Measurements from ENCODE around the gene WDR19.
"Not testable (repeated sequence)": the region's sequence is repeated elsewhere in the genome, so short reads cannot be mapped to it uniquely, and the experiment has no call there.

Gene WDR19

GRCh38 chr4:39181905-39182638, at the start of gene WDR19:
WDR19 (plus strand) TSS chr4:39182529; CDS start chr4:39182558, 29 bp downstream.
- DNase-seq (ENCODE audit: low spot score) = peak; percentile 99

- DNase-seq (ENCODE audit: low spot score) = no peak
These were observed 48.7 kb upstream of the WDR19 start for GRCh38 chr4:39133623-39134022.

DNA sequence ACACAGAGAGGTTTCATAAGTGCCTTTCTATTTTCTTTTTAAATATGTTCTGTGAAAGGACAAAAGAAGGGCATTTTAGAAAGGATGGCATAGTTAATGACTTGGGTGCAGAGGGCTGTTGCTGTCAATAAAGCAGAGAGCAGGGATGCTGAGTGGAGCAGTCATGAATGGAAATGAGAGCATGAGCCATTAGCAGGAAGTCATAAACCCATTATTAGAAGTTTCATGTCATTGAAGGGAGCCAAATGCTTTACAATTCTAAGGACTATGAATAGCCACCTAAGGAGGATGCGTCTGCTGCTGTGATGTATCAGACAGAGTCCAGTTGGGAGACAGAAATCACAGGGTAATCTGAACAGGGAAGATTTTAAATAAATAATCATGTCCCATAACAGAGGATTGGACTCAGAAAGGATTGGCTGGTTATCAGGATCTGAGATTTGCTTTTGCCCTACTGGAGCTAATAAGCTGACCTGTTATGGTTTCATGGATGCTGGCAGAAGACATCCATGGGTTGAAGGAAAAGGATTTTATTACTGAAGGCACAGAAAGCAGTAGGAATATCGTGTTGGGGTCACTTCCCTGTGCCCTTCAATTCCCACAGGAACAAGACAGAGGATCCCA, 47.5 kb upstream of the WDR19 start:
- DNase-seq (ENCODE audit: low spot score) = no peak

GRCh38 chr4:39138227-39138626, 44.1 kb upstream of the WDR19 start:
- not testable (repeated sequence) for DNase-seq (ENCODE audit: low spot score)

DNA sequence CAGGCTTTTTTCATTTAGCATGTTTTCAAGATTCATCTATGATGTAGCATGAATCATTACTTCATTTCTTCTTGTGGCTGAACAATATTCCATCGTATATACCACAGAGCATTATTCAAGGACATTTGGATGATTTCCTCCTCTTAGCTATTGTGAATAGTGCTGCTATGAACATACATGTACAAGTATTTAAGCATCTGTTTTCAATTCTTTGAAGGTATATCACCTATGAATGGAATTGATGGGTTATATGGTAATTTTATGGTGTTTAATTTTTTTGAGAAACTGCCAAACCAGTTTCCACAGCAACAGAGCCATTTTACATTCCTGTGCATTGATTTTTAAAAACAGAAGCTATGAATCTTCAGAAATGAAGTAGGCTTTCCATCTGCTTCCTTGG, 36.1 kb upstream of the WDR19 start:
- no peak for DNase-seq (ENCODE audit: low spot score)

- DNase-seq (ENCODE audit: low spot score) = no peak
These were observed 28.3 kb upstream of the WDR19 start for GRCh38 chr4:39154009-39154408.

DNA sequence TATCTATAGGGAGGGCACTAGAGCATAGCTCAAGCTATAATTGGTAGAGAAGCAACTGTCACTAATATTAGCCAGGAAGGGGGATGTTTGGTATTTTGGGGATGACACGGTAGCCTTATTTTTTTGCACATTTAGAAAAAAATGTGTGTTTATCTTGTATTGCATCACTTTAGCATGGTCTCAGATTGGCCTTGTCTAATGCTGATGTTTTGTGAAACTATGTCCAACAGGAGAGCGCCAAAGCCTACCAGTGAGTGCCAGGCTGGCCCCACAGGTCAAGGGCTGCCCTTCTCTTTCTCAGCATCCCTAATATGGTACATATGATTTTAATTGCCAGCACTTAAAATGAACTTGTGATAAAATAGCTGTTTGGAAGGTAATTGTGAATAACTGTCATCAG, 24.8 kb upstream of the WDR19 start:
- DNase-seq (ENCODE audit: low spot score) = no peak

- DNase-seq (ENCODE audit: low spot score) = no peak
These were observed 16.2 kb upstream of the WDR19 start for GRCh38 chr4:39166177-39166576.

GRCh38 chr4:39166669-39167068, 15.7 kb upstream of the WDR19 start:
- DNase-seq (ENCODE audit: low spot score) = no peak

DNA sequence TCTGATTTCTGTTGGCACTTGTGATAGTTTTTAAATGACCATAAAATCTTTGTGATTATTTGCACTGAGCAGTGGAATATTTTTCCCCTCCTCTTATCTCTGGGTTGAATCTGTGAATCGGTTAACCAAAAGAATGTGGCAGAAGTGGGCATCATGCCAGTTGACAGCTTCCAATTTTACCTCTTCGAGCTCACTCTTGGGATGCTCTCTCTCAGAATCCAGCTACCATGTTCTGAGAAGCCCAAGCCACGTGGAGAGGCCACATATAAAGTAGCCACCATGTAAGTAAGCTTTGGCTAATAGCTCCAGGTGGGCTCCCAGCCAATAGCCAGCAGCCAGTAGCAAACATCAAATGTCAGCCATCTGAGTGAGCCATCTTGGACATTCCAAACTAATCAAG, 12.9 kb upstream of the WDR19 start:
- DNase-seq (ENCODE audit: low spot score) = no peak

DNA sequence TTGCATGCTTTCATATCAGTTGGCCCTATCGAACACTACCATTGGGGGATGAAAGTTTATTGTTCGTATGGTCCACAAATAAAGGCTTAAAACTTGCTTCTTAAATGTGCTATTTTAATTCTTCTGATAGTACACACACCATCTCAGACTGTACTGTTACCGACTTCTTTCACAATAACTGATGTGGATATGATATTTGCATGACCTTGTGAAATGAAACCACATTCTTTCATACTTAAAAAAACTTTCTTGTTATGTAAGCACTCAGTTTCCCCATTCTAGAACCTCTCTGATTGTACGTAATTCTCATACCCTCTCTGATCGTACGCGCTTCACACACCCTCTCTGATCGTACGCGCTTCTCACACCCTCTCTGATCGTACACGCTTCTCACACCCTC, 12.0 kb upstream of the WDR19 start:
- DNase-seq (ENCODE audit: low spot score) = no peak

- no peak for DNase-seq (ENCODE audit: low spot score)
These were observed 3.6 kb upstream of the WDR19 start for GRCh38 chr4:39178706-39179105.

DNA sequence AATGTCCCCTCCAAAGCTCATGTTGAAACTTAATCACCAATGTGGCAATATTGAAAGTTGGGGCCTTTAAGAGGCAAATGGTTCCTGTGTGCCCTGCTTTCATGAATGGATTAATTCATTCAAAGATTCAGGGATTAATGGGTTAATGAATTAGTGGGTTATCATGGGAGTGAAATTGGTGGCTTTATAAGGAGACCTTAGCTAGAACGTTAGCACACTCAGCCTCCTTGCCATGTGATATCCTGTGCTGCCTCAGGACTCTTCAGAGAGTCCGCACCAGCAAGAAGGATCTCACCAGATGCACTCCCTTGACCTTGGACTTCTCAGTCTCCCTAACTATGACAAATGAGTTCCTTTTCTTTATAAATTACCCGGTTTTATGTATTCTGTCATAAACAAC, 2.6 kb upstream of the WDR19 start:
- no peak for DNase-seq (ENCODE audit: low spot score)

DNA sequence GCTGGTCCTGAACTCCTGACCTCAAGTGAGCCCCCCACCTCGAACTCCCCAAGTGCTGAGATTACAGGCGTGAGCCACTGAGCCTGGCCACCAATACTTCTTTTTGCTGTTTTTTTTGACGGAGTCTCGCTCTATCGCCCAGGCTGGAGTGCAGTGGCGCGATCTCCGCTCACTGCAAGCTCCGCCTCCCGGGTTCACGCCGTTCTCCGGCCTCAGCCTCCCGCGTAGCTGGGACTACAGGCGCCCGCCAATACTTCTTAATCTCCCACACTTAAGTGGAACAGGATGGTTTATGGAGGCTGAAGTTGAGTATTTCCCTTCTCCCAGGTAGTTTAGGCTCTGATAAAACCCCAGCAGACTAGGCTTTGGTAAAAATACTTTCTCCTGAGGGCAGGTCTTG, 1.7 kb upstream of the WDR19 start:
- not testable (repeated sequence) for DNase-seq (ENCODE audit: low spot score)

DNA sequence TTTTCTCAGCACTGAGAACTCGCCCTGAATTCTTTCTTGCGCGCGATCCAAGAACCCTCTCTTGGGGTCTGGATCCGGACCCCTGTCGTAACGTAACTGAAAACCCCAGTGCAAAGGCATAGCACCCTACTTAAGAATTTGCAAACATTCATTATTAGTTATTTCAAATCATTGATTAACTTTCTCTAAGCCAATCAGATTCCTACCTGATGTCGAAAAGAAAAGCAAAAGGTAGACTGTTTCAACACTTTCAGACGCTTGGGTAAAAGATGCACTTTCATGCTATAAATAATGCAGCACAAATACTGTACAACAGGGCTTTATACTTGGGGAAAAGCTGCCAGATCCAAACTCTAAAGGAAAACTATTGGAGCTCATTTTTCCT, 817 bp upstream of the WDR19 start:
- DNase-seq (ENCODE audit: low spot score) = no peak

DNA sequence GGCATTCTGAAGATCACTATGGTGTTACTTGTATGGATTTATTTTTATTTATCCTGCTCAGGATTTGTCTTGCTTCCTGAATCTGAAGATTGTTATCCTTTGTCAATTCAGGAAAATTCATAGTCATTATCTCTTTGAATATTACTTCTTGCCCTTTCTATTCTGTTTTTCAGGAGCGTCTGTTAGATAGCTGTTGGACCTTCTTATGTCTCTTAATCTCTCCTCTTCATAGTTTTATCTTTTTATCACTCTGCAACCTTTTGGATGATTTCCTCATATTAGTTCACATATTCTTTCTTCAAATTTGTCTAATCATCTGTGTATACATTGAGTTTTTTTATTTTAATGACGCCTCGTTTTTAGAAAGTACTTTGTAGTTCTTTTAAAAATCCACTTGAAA, 19.6 kb downstream of the WDR19 start:
- DNase-seq (ENCODE audit: low spot score) = no peak

DNA sequence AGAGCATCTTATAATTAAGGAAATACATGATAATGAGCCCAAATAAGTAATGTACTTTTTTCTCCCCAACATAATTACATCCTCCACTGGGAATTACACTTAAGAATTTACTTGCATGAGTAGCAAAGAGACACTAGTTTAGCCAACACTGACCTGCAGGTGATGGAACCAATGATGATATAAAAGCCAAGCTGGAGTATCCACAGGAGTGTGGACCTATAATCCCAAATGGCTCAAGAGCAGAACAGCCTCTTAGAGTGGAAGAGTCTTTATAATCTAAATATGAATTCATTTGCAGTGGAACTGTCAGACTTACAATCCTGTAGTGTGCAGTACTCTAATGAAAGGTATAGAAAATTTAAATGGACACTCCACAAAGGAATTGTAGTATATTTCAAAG, 22.2 kb downstream of the WDR19 start:
- DNase-seq (ENCODE audit: low spot score) = no peak

- DNase-seq (ENCODE audit: low spot score) = no peak
These were observed 22.7 kb downstream of the WDR19 start for GRCh38 chr4:39205000-39205399.

- DNase-seq (ENCODE audit: low spot score) = no peak
These were observed 23.1 kb downstream of the WDR19 start for GRCh38 chr4:39205476-39205875.

- no peak for DNase-seq (ENCODE audit: low spot score)
These were observed 45.6 kb downstream of the WDR19 start for GRCh38 chr4:39227906-39228305.

DNA sequence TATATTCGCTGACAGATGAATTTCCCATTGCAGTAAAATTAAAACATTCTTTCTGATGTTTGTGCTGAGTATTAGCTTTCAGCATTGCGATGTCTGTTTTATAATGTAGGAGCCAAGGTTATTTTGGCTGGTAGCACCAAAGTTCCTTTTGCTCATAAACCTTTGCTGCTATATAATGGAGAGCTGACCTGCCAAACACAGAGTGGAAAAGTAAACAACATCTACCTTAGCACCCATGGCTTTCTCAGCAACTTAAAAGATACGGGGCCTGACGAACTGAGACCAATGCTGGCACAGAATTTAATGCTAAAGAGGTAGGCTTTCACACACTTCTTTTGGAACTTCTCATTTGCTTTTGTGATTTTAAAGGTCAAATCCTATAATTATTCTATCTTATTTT, 46.0 kb downstream of the WDR19 start:
- DNase-seq (ENCODE audit: low spot score) = no peak

DNA sequence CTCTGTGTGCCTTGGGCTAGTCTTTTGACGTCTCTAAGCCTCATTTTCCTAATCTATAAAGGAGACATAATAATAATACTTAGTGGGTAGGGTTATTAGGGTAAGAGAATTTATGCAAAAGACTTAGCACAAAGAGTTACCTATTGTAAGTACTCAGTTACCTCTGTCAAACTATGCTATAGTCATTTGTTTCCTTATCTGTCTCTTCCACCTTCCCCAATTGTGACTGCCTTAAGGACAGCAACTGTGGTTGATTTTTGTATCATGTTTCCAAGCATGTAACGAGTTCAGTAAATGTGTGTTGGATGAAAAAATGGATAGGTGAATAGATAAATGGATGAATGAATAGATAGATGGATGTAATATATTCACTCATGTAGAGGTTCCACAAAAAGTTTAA, 48.1 kb downstream of the WDR19 start:
- no peak for DNase-seq (ENCODE audit: low spot score)

DNA sequence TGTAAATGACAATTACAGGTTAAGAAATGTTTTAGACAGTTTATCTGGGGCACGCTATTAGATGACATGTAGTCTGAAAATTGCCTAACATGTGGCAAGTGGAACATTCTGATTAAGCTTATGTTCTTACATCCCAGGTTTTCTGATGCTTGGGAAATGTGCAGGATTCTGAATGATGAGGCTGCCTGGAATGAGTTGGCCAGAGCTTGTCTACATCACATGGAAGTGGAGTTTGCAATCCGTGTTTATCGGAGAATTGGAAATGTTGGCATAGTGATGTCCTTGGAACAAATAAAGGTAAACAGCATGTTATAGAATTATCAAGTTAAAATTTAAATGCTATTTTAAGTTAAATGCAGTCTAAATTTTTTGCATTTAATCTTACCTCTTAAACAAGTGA, 49.3 kb downstream of the WDR19 start:
- DNase-seq (ENCODE audit: low spot score) = no peak

GRCh38 chr4:39232100-39232499, 49.8 kb downstream of the WDR19 start:
- no peak for DNase-seq (ENCODE audit: low spot score)

All from AG20443 (cell line).